ENCODE results near the gene PIP5K1C.

GRCh38 chr19:3659746-3660112 lies 40.5 kb downstream of the PIP5K1C start:
- TF ChIP-seq CTCF (optimal IDR thresholded peaks at IDR 0.05 in 1 of 3, IDR thresholded peaks at IDR 0.05 in 1 of 3, conservative IDR thresholded peaks at IDR 0.05 in 1 of 3; ENCODE audit: extremely low read depth in 1 of 3, insufficient read depth in 2 of 3, low read length in 3 of 3) (no peak), EZH2 (IDR thresholded peaks at IDR 0.05; ENCODE audit: low read length) (no peak)

All from keratinocyte (primary cell).